RWPE1 (cell line): ENCODE measurements around the gene IL1R2.

Source experiments
- CTCF ChIA-PET: fragments of 350-600 bp; sonication (Branson Sonifier 250); formaldehyde crosslinking; extraction: SDS; loops from one replicate; lab custom pipeline; 2021; lab: Yijun Ruan, JAX
- POLR2A ChIA-PET: fragments of 400-600 bp; formaldehyde crosslinking; extraction: SDS; loops from one replicate; lab custom pipeline; 2020; ENCODE audit warnings: antibody characterized with exemption; ENCODE audit not compliant: low non-redundant PET; lab: Yijun Ruan, JAX
- DNase-seq: peaks from one replicate; pipeline ENCODE4 v3.0.0; 2012; ENCODE audit warnings: low spot score
- H3K27ac ChIP-seq: fragments of 450-650 bp; 2 replicates; pipeline ENCODE4 v1.5.1; 2017
- CTCF ChIP-seq: fragments of 450-650 bp; conservative IDR thresholded peaks from 2 replicates; pipeline ENCODE4 v1.5.1; 2017; ENCODE audit warnings: low read depth, mild to moderate bottlenecking

IL1R2 gene

GRCh38 chr2:101951296-101951695 is 40.5 kb upstream of the IL1R2 start:
- TF ChIP-seq CTCF = no peak
- POLR2A ChIA-PET = no interaction called here

GRCh38 chr2:101952551-101952950 is 39.2 kb upstream of the IL1R2 start:
- no peak overlapping the region for H3K27ac ChIP-seq
- CTCF ChIA-PET = no interaction called here
- POLR2A ChIA-PET = no interaction called here
- DNase-seq = no peak
- TF ChIP-seq CTCF = no peak

More at GRCh38 chr2:101951296-101951695, 40.5 kb upstream of the IL1R2 start:
- DNase-seq = no peak
- CTCF ChIA-PET = no interaction called here
- no peak overlapping the region for H3K27ac ChIP-seq

- ChIA-PET CTCF (no interaction called here), POLR2A (no interaction called here)
- H3K27ac ChIP-seq = no peak overlapping the region
- TF ChIP-seq CTCF = no peak
- DNase-seq = no peak
Measured at GRCh38 chr2:101956465-101957438, 35.0 kb upstream of the IL1R2 start.

GRCh38 chr2:101958061-101958460 is 33.7 kb upstream of the IL1R2 start:
- peak; percentile 55 for DNase-seq
- H3K27ac ChIP-seq = no peak overlapping the region
- ChIA-PET CTCF (interaction anchor here (0.6 to 1.1 kb wide), 2 partner anchors 67 to 234 kb away, joined by 3 read pairs; no protein-coding TSS in a partner anchor), POLR2A (no interaction called here)
- no peak for TF ChIP-seq CTCF

GRCh38 chr2:101960819-101961337 is 30.9 kb upstream of the IL1R2 start:
- ChIA-PET POLR2A (no interaction called here), CTCF (interaction anchor here (0.7 kb wide), 1 partner anchor 604 kb away, joined by 3 read pairs; no protein-coding TSS in a partner anchor)
- no peak for DNase-seq

More at GRCh38 chr2:101960819-101961337, 30.9 kb upstream of the IL1R2 start:
- no peak for TF ChIP-seq CTCF
- H3K27ac ChIP-seq = peak overlapping the region; percentile 62
